ENCODE measurements around the gene SPINK6. TPM values are rescaled to one million over a fixed set of nuclear protein-coding genes. Genes with fewer than 3 reads are reported as not detected.

The SPINK6 gene
- total RNA-seq, 2 experiments from 2014 or later, result not detected

DNA sequence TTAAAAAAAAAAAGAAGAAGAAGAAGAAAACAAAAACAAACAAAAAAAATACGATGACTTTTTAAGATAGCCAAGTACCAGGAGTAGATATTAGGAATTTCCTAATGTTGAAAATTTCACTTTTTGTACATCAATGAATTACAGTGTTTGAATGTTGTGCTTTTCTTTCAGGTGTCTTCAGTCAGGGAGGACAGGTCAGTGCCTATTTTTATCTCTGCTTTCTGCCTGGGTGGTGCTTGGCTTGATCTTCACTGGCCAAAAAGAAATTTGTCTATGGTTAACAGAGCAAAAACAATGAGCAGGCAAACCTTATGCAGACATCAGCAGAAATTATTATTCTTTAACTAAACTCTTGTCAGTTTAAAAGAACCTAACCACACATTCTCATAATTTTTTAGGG lies 3.0 kb downstream of the SPINK6 start:
- CTCF ChIA-PET (ENCODE audit: unreplicated experiment), result no interaction called here
- Histone ChIP-seq H3K79me2 (ENCODE audit: insufficient read depth, low read depth, low read length) (no peaks in the 10 kb centered on the region), H2AFZ (ENCODE audit: low read length) (no peak overlapping the region), H3K9me3 (ENCODE audit: low read length) (no peaks in the 10 kb centered on the region), H3K27ac (ENCODE audit: low read depth, low read length, poor library complexity, severe bottlenecking) (no peak overlapping the region), H3K9me2 (ENCODE audit: insufficient read depth, low read length) (no peaks in the 10 kb centered on the region), H4K20me1 (ENCODE audit: insufficient read depth, low read length) (no peaks in the 10 kb centered on the region), H3K4me2 (ENCODE audit: low read length) (no peak overlapping the region), H3K4me3 (ENCODE audit: low read depth, low read length, poor library complexity, severe bottlenecking) (no peak overlapping the region), H3K36me3 (ENCODE audit: insufficient read depth, low read length) (no peaks in the 10 kb centered on the region), H3K4me1 (ENCODE audit: insufficient read depth, low read length, poor library complexity, severe bottlenecking) (no peaks in the 10 kb centered on the region)
- DNase-seq (ENCODE audit: low spot score), result no peak
- intact Hi-C loops (cut with micrococcal nuclease; ENCODE audit: unreplicated experiment), result no loop called here
- POLR2A ChIA-PET, result no interaction called here
- no TSS peak for BruUV-seq (replicated peaks)
- TF ChIP-seq, protein P1, sequence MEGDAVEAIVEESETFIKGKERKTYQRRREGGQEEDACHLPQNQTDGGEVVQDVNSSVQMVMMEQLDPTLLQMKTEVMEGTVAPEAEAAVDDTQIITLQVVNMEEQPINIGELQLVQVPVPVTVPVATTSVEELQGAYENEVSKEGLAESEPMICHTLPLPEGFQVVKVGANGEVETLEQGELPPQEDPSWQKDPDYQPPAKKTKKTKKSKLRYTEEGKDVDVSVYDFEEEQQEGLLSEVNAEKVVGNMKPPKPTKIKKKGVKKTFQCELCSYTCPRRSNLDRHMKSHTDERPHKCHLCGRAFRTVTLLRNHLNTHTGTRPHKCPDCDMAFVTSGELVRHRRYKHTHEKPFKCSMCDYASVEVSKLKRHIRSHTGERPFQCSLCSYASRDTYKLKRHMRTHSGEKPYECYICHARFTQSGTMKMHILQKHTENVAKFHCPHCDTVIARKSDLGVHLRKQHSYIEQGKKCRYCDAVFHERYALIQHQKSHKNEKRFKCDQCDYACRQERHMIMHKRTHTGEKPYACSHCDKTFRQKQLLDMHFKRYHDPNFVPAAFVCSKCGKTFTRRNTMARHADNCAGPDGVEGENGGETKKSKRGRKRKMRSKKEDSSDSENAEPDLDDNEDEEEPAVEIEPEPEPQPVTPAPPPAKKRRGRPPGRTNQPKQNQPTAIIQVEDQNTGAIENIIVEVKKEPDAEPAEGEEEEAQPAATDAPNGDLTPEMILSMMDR (conservative IDR thresholded peaks at IDR 0.05; ENCODE audit: low read length), result no peak
- no peak for TF ChIP-seq EZH2phosphoT487 (IDR thresholded peaks at IDR 0.05; ENCODE audit: borderline replicate concordance, low read depth, low read length)

GRCh38 chr5:148206620-148207019 lies 3.8 kb downstream of the SPINK6 start:
- no TSS peak for BruUV-seq (replicated peaks)

GRCh38 chr5:148208226-148208625 lies 5.4 kb downstream of the SPINK6 start:
- Histone ChIP-seq H3K4me3 (ENCODE audit: low read depth, low read length, poor library complexity, severe bottlenecking) (no peak overlapping the region), H2AFZ (ENCODE audit: low read length) (no peak overlapping the region), H3K9me3 (ENCODE audit: low read length) (no peaks in the 10 kb centered on the region), H3K9me2 (ENCODE audit: insufficient read depth, low read length) (no peaks in the 10 kb centered on the region), H4K20me1 (ENCODE audit: insufficient read depth, low read length) (no peaks in the 10 kb centered on the region), H3K4me2 (ENCODE audit: low read length) (no peak overlapping the region), H3K4me1 (ENCODE audit: insufficient read depth, low read length, poor library complexity, severe bottlenecking) (no peaks in the 10 kb centered on the region), H3K79me2 (ENCODE audit: insufficient read depth, low read depth, low read length) (no peaks in the 10 kb centered on the region), H3K27ac (ENCODE audit: low read depth, low read length, poor library complexity, severe bottlenecking) (no peak overlapping the region), H3K36me3 (ENCODE audit: insufficient read depth, low read length) (no peaks in the 10 kb centered on the region)
- BruUV-seq (replicated peaks), result no TSS peak
- intact Hi-C loops (cut with micrococcal nuclease; ENCODE audit: unreplicated experiment), result no loop called here
- ChIA-PET POLR2A (no interaction called here), CTCF (ENCODE audit: unreplicated experiment) (no interaction called here)
- no peak for DNase-seq (ENCODE audit: low spot score)
- TF ChIP-seq EZH2phosphoT487 (IDR thresholded peaks at IDR 0.05; ENCODE audit: borderline replicate concordance, low read depth, low read length), result no peak
- TF ChIP-seq, protein P1 (conservative IDR thresholded peaks at IDR 0.05; ENCODE audit: low read length), result no peak

More at GRCh38 chr5:148206620-148207019, 3.8 kb downstream of the SPINK6 start:
- no peaks in the 10 kb centered on the region for H3K79me2 ChIP-seq (ENCODE audit: insufficient read depth, low read depth, low read length)
- no peaks in the 10 kb centered on the region for H3K9me3 ChIP-seq (ENCODE audit: low read length)
- no peaks in the 10 kb centered on the region for H3K36me3 ChIP-seq (ENCODE audit: insufficient read depth, low read length)
- ChIA-PET POLR2A (no interaction called here), CTCF (ENCODE audit: unreplicated experiment) (no interaction called here)
- H3K27ac ChIP-seq (ENCODE audit: low read depth, low read length, poor library complexity, severe bottlenecking), result no peak overlapping the region
- no peak overlapping the region for H2AFZ ChIP-seq (ENCODE audit: low read length)
- intact Hi-C loops (cut with micrococcal nuclease; ENCODE audit: unreplicated experiment), result no loop called here
- TF ChIP-seq EZH2phosphoT487 (IDR thresholded peaks at IDR 0.05; ENCODE audit: borderline replicate concordance, low read depth, low read length), result no peak
- TF ChIP-seq, protein P1 (conservative IDR thresholded peaks at IDR 0.05; ENCODE audit: low read length), result no peak
- H4K20me1 ChIP-seq (ENCODE audit: insufficient read depth, low read length), result no peaks in the 10 kb centered on the region
- no peak overlapping the region for H3K4me2 ChIP-seq (ENCODE audit: low read length)
- no peak for DNase-seq (ENCODE audit: low spot score)
- H3K4me3 ChIP-seq (ENCODE audit: low read depth, low read length, poor library complexity, severe bottlenecking), result no peak overlapping the region
- no peaks in the 10 kb centered on the region for H3K4me1 ChIP-seq (ENCODE audit: insufficient read depth, low read length, poor library complexity, severe bottlenecking)
- no peaks in the 10 kb centered on the region for H3K9me2 ChIP-seq (ENCODE audit: insufficient read depth, low read length)
